ENCODE measurements around the gene LRIG1.

DNA sequence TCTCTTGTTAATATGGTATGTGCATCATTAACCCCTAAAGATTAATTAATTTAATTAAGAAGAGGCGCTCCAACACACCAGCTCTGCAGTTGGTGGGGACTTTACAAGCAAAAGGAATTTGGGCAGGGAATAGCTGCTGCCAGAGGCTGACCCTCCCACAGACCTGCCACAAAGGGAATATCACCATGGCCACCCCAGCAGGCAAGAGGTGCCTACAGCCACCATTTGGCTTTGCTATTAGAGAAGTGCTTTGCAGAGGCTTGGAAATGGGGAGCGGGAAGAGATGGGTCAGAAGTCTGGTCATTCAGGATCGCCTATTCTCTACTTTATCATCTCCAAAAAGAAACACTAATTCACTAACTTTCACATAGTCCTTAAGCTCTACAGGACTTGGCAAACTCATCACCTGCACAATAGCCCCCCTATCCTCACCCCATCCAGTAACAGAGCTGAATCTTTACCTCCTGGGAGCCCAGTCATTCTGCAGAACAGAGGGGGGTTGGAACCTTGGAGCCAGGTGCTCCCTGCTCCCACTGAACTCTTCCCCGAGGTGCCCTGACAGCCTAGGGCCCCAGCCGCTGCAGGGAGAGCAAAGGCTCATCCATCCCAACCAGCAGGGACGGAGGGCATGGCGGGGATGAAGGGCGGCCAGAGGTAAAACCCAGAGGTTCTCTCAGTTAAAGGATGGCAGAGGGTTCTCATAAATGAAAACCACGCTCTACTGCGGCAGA is 29.7 kb downstream of the LRIG1 start:
- no peak for TF ChIP-seq TCF4 (CRISPR knock-in tag; IDR thresholded peaks at IDR 0.05; ENCODE audit: borderline replicate concordance)
- no peak for TF ChIP-seq RARB (CRISPR knock-in tag; IDR thresholded peaks at IDR 0.05)
- no peak for TF ChIP-seq OSR1 (CRISPR knock-in tag; IDR thresholded peaks at IDR 0.05)
- TF ChIP-seq ZFP3 (CRISPR knock-in tag; IDR thresholded peaks at IDR 0.05), result no peak
- TF ChIP-seq, protein P1, sequence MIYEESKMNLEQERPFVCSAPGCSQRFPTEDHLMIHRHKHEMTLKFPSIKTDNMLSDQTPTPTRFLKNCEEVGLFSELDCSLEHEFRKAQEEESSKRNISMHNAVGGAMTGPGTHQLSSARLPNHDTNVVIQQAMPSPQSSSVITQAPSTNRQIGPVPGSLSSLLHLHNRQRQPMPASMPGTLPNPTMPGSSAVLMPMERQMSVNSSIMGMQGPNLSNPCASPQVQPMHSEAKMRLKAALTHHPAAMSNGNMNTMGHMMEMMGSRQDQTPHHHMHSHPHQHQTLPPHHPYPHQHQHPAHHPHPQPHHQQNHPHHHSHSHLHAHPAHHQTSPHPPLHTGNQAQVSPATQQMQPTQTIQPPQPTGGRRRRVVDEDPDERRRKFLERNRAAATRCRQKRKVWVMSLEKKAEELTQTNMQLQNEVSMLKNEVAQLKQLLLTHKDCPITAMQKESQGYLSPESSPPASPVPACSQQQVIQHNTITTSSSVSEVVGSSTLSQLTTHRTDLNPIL (CRISPR knock-in tag; IDR thresholded peaks at IDR 0.05; ENCODE audit: low read depth), result no peak
- TF ChIP-seq ISL1 (CRISPR knock-in tag; IDR thresholded peaks at IDR 0.05), result no peak
- TF ChIP-seq, protein P2, sequence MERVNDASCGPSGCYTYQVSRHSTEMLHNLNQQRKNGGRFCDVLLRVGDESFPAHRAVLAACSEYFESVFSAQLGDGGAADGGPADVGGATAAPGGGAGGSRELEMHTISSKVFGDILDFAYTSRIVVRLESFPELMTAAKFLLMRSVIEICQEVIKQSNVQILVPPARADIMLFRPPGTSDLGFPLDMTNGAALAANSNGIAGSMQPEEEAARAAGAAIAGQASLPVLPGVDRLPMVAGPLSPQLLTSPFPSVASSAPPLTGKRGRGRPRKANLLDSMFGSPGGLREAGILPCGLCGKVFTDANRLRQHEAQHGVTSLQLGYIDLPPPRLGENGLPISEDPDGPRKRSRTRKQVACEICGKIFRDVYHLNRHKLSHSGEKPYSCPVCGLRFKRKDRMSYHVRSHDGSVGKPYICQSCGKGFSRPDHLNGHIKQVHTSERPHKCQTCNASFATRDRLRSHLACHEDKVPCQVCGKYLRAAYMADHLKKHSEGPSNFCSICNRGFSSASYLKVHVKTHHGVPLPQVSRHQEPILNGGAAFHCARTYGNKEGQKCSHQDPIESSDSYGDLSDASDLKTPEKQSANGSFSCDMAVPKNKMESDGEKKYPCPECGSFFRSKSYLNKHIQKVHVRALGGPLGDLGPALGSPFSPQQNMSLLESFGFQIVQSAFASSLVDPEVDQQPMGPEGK (CRISPR knock-in tag; IDR thresholded peaks at IDR 0.05; ENCODE audit: borderline replicate concordance), result no peak
- no peak for TF ChIP-seq PPARA (CRISPR knock-in tag; IDR thresholded peaks at IDR 0.05; ENCODE audit: borderline replicate concordance)
- TF ChIP-seq ZNF70 (CRISPR knock-in tag; IDR thresholded peaks at IDR 0.05), result no peak
- no peak for TF ChIP-seq ZFP30 (CRISPR knock-in tag; IDR thresholded peaks at IDR 0.05)
- TF ChIP-seq, protein P3, sequence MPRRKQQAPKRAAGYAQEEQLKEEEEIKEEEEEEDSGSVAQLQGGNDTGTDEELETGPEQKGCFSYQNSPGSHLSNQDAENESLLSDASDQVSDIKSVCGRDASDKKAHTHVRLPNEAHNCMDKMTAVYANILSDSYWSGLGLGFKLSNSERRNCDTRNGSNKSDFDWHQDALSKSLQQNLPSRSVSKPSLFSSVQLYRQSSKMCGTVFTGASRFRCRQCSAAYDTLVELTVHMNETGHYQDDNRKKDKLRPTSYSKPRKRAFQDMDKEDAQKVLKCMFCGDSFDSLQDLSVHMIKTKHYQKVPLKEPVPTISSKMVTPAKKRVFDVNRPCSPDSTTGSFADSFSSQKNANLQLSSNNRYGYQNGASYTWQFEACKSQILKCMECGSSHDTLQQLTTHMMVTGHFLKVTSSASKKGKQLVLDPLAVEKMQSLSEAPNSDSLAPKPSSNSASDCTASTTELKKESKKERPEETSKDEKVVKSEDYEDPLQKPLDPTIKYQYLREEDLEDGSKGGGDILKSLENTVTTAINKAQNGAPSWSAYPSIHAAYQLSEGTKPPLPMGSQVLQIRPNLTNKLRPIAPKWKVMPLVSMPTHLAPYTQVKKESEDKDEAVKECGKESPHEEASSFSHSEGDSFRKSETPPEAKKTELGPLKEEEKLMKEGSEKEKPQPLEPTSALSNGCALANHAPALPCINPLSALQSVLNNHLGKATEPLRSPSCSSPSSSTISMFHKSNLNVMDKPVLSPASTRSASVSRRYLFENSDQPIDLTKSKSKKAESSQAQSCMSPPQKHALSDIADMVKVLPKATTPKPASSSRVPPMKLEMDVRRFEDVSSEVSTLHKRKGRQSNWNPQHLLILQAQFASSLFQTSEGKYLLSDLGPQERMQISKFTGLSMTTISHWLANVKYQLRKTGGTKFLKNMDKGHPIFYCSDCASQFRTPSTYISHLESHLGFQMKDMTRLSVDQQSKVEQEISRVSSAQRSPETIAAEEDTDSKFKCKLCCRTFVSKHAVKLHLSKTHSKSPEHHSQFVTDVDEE (CRISPR knock-in tag; IDR thresholded peaks at IDR 0.05), result no peak
- TF ChIP-seq, protein P4, sequence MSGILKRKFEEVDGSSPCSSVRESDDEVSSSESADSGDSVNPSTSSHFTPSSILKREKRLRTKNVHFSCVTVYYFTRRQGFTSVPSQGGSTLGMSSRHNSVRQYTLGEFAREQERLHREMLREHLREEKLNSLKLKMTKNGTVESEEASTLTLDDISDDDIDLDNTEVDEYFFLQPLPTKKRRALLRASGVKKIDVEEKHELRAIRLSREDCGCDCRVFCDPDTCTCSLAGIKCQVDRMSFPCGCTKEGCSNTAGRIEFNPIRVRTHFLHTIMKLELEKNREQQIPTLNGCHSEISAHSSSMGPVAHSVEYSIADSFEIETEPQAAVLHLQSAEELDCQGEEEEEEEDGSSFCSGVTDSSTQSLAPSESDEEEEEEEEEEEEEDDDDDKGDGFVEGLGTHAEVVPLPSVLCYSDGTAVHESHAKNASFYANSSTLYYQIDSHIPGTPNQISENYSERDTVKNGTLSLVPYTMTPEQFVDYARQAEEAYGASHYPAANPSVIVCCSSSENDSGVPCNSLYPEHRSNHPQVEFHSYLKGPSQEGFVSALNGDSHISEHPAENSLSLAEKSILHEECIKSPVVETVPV (CRISPR knock-in tag; IDR thresholded peaks at IDR 0.05), result no peak
